Astrocyte (in vitro differentiated cells and primary cell): Measurements from ENCODE around the gene SLC28A3.
A peak's percentile ranks its signal among the peaks of the same experiment; 100 is the strongest.

Experiments
- CTCF ChIP-seq: IDR thresholded peaks from 2 replicates; pipeline ENCODE4 v1.5.1; 2011; ENCODE audit warnings: low read depth, mild to moderate bottlenecking, inconsistent platforms, low read length, moderate library complexity; ENCODE audit not compliant: insufficient read depth
- EZH2 ChIP-seq: IDR thresholded peaks from 2 replicates; pipeline ENCODE4 v1.6.1; 2012; ENCODE audit warnings: mild to moderate bottlenecking, low read length, inconsistent platforms; ENCODE audit not compliant: insufficient read depth

- TF ChIP-seq CTCF (peak; percentile 81), EZH2 (no peak)
These were observed 25.2 kb downstream of the SLC28A3 start for GRCh38 chr9:84315278-84315877.
